Sigmoid colon (tissue), 7 donors: Measurements from ENCODE around the gene COX6B1. TPM values are rescaled to one million over a fixed set of nuclear protein-coding genes. Genes with fewer than 3 reads are reported as not detected.

ENCODE experiments used
- DNase-seq: peaks from one replicate; pipeline ENCODE4 v3.0.0-alpha.2; 2019
- H3K27ac ChIP-seq, 4 donors: fragments of 200-600 bp; sonication (generic); one replicate each; pipeline ENCODE4 v1.5.1; 2016 to 2019; ENCODE audit warnings: mild to moderate bottlenecking in 1 of 4
- H3K27me3 ChIP-seq, 3 donors: fragments of 200-600 bp; sonication (generic); one replicate each; pipeline ENCODE4 v1.5.1; 2019; ENCODE audit warnings: mild to moderate bottlenecking in 1 of 3
- H3K36me3 ChIP-seq, 4 donors: fragments of 200-600 bp; sonication (generic); one replicate each; pipeline ENCODE4 v1.5.1; 2016 to 2019
- H3K4me1 ChIP-seq, 4 donors: fragments of 200-600 bp; sonication (generic); one replicate each; pipeline ENCODE4 v1.5.1; 2017 to 2019
- H3K4me3 ChIP-seq, 4 donors: fragments of 200-600 bp; sonication (generic); one replicate each; pipeline ENCODE4 v1.5.1; 2017 to 2019; ENCODE audit warnings: mild to moderate bottlenecking in 2 of 4, moderate library complexity in 1 of 4
- H3K9me3 ChIP-seq, 4 donors: fragments of 200-600 bp in 3 of 4; sonication (generic) in 3 of 4; one replicate each; pipeline versions ENCODE4 v1.5.1 to v1.6.1; 2013 to 2019
- EP300 ChIP-seq, 4 donors: sonication (generic); formaldehyde crosslinking; IDR thresholded peaks; one replicate each; pipeline ENCODE4 v1.6.1; 2017; ENCODE audit warnings: antibody characterized with exemption in 4 of 4
- POLR2A ChIP-seq, 2 donors: fragments of 450-650 bp; IDR thresholded peaks; one replicate each; pipeline ENCODE4 v1.6.1; 2016; ENCODE audit warnings: antibody characterized with exemption in 2 of 2, mild to moderate bottlenecking in 2 of 2, moderate library complexity in 2 of 2
- POLR2AphosphoS5 ChIP-seq, 4 donors: sonication (generic); formaldehyde crosslinking; IDR thresholded peaks; one replicate each; pipeline ENCODE4 v1.6.1; 2017; ENCODE audit warnings: antibody characterized with exemption in 4 of 4
- WGBS, 2 donors: extraction: QIAGEN DNeasy Blood & Tissue Kit; methylation state at CpG; one replicate each; pipeline ENCODE4 v1.1.7; 2013; 5-methylcytosine and 5-hydroxymethylcytosine counted together
- intact Hi-C: fragments of 100-400 bp; cut with DNase I; formaldehyde crosslinking; loops from one replicate; pipeline ENCODE4 v1.15.1; 2023
- polyA plus RNA-seq, 3 donors: library from polyadenylated mRNA; stranded (reverse); fragments of 200-250 nt; gene quantifications; one replicate each; pipeline ENCODE4 v1.2.3, GENCODE V29; 2013
- total RNA-seq, 4 donors: library from RNA; depleted of rRNA; stranded (reverse); fragments of >200 nt; gene quantifications; one replicate each; pipeline ENCODE4 v1.1.0, GENCODE V29; 2016
- TF ChIP-seq, protein P1 (sequence below), 4 experiments: fragments of 450-650 bp in 3 of 4; fragments of 200-600 bp in 1 of 4; IDR thresholded peaks; one replicate each; pipeline ENCODE4 v1.5.1; 2016 to 2019; ENCODE audit warnings: antibody characterized with exemption in 4 of 4, mild to moderate bottlenecking in 3 of 4, moderate library complexity in 2 of 4
- donor health status: healthy with polysubstance abuse.
- donor health status: Bipolar disorder and iron deficiency.
- donor health status: healthy.

The COX6B1 gene
- total and polyA plus RNA-seq, 7 donors: 593 to 1,718 (median 780) TPM

DNA sequence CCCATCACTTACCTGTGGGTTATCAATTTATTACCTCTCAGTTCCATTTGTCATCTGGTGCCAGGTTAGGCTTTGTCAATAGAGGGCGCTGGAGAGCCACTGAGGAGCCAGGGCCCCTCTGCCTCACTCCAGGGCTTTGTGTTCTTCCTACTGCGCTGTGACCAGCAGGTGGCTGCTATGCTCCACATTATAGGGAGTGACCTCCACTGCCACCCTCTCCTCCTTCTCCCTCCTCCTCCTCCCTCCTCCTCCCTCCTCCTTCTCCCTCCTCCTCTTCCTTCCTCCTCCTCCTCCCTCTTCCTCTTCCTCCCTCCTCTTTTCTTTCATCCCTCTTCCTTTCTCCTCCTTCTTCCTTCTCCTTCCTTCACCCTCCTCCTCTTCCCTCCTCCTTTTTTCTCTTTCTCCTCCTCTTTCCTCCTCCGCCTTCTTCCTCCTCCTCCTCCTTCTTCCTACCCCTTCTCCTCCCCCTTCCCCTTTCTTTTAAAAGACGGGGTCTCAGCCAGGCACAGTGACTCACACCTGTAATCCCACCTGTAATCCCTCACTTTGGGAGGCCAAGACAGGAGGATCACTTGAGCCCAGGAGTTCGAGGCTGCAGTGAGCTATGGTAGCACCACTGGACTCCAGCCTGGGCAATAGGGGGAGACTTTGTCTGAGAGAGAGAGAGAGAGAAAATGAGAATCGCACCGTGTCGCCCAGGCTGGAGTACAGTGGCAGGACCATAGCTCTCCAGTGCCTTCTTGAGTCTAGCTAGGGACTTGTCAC is 45.9 kb downstream of the COX6B1 start:
- H3K4me1 ChIP-seq: no peaks in the 10 kb centered on the region
- peak; percentile 93 for DNase-seq
- TF ChIP-seq, protein P1, sequence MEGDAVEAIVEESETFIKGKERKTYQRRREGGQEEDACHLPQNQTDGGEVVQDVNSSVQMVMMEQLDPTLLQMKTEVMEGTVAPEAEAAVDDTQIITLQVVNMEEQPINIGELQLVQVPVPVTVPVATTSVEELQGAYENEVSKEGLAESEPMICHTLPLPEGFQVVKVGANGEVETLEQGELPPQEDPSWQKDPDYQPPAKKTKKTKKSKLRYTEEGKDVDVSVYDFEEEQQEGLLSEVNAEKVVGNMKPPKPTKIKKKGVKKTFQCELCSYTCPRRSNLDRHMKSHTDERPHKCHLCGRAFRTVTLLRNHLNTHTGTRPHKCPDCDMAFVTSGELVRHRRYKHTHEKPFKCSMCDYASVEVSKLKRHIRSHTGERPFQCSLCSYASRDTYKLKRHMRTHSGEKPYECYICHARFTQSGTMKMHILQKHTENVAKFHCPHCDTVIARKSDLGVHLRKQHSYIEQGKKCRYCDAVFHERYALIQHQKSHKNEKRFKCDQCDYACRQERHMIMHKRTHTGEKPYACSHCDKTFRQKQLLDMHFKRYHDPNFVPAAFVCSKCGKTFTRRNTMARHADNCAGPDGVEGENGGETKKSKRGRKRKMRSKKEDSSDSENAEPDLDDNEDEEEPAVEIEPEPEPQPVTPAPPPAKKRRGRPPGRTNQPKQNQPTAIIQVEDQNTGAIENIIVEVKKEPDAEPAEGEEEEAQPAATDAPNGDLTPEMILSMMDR (IDR thresholded peaks at IDR 0.05): peak; percentile 96 to 99 (median 97)
- TF ChIP-seq EP300 (IDR thresholded peaks at IDR 0.05) (no peak), POLR2A (IDR thresholded peaks at IDR 0.05) (no peak), POLR2AphosphoS5 (IDR thresholded peaks at IDR 0.05) (peak in 1 of 4 donors; percentile 10)
- H3K9me3 ChIP-seq: no peaks in the 10 kb centered on the region
- H3K27ac ChIP-seq: no peak overlapping the region
- H3K4me3 ChIP-seq: no peak overlapping the region
- intact Hi-C loops: loop anchor here (1.0 to 2.0 kb wide), 3 partner anchors 22 to 237 kb away; no protein-coding TSS in a partner anchor
- WGBS, 2 donors: 35 to 38% methylated on average over 8 of the region's 8 CpGs
- no peaks in the 10 kb centered on the region for H3K27me3 ChIP-seq
- no peaks in the 10 kb centered on the region for H3K36me3 ChIP-seq

DNA sequence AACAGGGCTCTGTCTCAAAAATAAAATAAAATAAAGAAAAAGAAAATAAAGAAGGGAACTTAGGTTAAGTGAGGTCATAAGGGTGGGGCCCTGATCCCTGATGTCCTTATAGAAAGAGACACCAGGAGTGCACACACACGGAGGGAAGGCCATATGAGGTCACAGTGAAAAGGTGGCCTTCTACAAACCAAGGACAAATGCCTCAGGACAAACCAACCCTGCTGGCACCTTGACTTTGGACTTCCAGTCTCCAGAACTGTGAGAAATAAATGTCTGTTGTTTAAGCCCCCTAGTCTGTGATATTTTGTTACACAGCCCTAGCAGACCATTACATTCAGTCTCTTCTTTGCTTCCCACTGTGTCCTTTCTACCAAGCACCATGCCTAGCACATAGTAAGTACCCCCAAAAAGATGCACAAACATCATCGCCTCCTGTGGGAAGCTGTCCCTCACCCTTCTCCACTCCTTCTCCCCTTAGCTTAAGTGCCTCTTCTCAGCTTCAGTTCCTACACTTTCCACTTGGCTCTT is 47.8 kb downstream of the COX6B1 start:
- Histone ChIP-seq H3K36me3 (no peaks in the 10 kb centered on the region), H3K9me3 (no peaks in the 10 kb centered on the region), H3K4me1 (no peaks in the 10 kb centered on the region), H3K27ac (no peak overlapping the region), H3K4me3 (no peak overlapping the region), H3K27me3 (no peaks in the 10 kb centered on the region)
- no peak for TF ChIP-seq POLR2A (IDR thresholded peaks at IDR 0.05)
- TF ChIP-seq, protein P1 (IDR thresholded peaks at IDR 0.05): no peak
- TF ChIP-seq POLR2AphosphoS5 (IDR thresholded peaks at IDR 0.05): no peak
- TF ChIP-seq EP300 (IDR thresholded peaks at IDR 0.05): no peak
- intact Hi-C loops: loop anchor here (2.0 kb wide), 1 partner anchor 123 kb away; no protein-coding TSS in a partner anchor
- 70 to 87% methylated on average over 2 of the region's 2 CpGs for WGBS, 2 donors
- DNase-seq: no peak

DNA sequence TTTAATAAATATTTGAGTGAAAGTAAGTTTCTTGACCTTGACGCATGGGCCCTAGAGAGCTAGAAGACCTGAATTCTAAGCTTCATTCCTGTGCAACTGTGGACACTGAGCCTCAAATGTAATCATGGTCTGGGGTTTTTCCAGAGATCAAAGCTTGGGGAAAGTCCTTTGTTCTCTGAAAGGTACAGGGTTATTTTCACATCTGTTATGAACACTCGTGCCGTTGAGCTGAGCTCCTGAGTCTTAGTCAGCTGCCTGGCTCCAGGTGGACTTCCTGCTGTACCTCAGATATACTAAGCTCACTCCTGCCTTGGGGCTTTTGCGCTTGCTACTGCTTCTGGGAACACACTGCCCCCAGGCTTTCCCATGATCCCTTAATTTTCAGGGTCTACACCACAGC is 48.7 kb downstream of the COX6B1 start:
- no peak overlapping the region for H3K27ac ChIP-seq
- H3K27me3 ChIP-seq: no peaks in the 10 kb centered on the region
- intact Hi-C loops: no loop called here
- DNase-seq: no peak
- peaks cover 0 to 3% (median 1%) of the 10 kb centered on the region in 4 donors for H3K4me1 ChIP-seq
- no peaks in the 10 kb centered on the region for H3K36me3 ChIP-seq
- WGBS, 2 donors: 65% methylated on average over 4 of the region's 4 CpGs
- H3K9me3 ChIP-seq: no peaks in the 10 kb centered on the region
- H3K4me3 ChIP-seq: no peak overlapping the region
- no peak for TF ChIP-seq EP300 (IDR thresholded peaks at IDR 0.05)
- no peak for TF ChIP-seq POLR2A (IDR thresholded peaks at IDR 0.05)
- TF ChIP-seq, protein P1 (IDR thresholded peaks at IDR 0.05): no peak
- TF ChIP-seq POLR2AphosphoS5 (IDR thresholded peaks at IDR 0.05): no peak

DNA sequence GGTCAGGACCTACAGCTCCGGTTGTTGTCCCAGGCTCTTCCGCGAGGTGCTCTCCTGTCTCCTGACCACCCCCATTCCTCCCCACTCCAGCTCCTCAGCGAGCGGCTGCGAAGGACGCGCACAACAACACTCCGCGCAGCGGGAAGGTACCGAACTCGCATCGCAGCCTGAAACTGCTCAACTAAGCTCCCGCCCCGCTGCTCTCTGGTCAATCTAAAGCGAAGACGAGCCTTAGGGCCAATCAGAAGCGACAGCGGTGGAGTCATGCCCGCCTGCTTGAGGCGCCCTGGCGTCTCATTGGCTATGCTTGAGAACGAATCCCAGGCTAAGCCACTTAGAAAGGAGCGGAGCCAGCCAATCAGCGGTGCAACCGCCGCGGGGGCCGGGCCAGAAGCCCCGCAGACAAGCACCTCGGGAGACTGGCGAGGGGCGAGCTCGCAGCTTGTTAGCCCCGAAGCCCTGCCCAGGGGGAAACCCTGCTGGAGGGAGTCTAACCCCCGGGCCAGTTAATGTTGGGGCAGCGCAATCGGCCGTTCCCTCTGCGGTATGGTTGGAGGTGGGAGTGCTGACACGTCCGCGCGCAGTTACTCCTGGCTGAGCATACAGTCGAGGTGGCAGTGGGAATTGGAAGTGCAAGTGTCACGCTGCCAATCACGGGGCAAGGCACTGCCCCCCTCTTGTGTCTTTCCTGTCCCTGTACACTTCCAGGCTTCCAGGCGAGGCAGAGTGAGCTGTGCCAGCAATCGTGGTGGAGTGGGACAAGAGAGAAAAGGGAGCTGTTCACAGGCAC is 54.3 kb downstream of the COX6B1 start:
- WGBS, 2 donors: 0% methylated on average over 50 of the region's 50 CpGs
- Histone ChIP-seq H3K27me3 (peaks cover 0 to 20% (median 0%) of the 10 kb centered on the region in 3 donors), H3K4me1 (peaks cover 0 to 12% (median 12%) of the 10 kb centered on the region in 4 donors), H3K36me3 (no peaks in the 10 kb centered on the region), H3K9me3 (no peaks in the 10 kb centered on the region), H3K27ac (peak overlapping the region in 3 of 4 donors; percentile 34 to 59 (median 44)), H3K4me3 (peak overlapping the region; percentile 48 to 64 (median 53))
- intact Hi-C loops: loop anchor here (2.0 to 5.0 kb wide), 2 partner anchors 14 to 60 kb away; partner anchors contain the start of gene ETV2
- DNase-seq: peak; percentile 98
- TF ChIP-seq EP300 (IDR thresholded peaks at IDR 0.05): no peak
- peak in 3 of 4 donors; percentile 6 to 77 (median 13) for TF ChIP-seq POLR2AphosphoS5 (IDR thresholded peaks at IDR 0.05)
- TF ChIP-seq, protein P1 (IDR thresholded peaks at IDR 0.05): no peak
- TF ChIP-seq POLR2A (IDR thresholded peaks at IDR 0.05): no peak
